A673 (cell line): ENCODE measurements around the gene IMPACT. TPM values are rescaled to one million over a fixed set of nuclear protein-coding genes. Genes with fewer than 3 reads are reported as not detected.

Source experiments
- BruUV-seq: library from RNA; stranded (reverse); fragments of 400-500 nt; replicated peaks from 2 replicates; lab custom pipeline; 2021; lab: Mats Ljungman, UMichigan
- CTCF ChIA-PET: fragments of 300-600 bp; sonication (Branson Sonifier 250); formaldehyde crosslinking; loops from one replicate; lab custom pipeline; 2022; ENCODE audit warnings: antibody characterized with exemption; lab: Charles Lee
- POLR2A ChIA-PET: fragments of 300-600 bp; sonication (Branson Sonifier 250); formaldehyde crosslinking; loops from one replicate; lab custom pipeline; 2022; ENCODE audit warnings: antibody characterized with exemption; ENCODE audit not compliant: low non-redundant PET; lab: Charles Lee
- DNase-seq: peaks from one replicate; pipeline ENCODE4 v3.0.0-alpha.2; 2015; ENCODE audit warnings: low spot score
- H3K27ac ChIP-seq: fragments of 200-600 bp; sonication (generic); 2 replicates; pipeline ENCODE4 v1.5.1; 2016; ENCODE audit warnings: mixed run types, low read depth, mild to moderate bottlenecking, mixed read lengths, antibody characterized with exemption, low read length; ENCODE audit not compliant: poor library complexity, severe bottlenecking
- H3K27me3 ChIP-seq: fragments of 200-600 bp; sonication (generic); replicated peaks from 2 replicates; pipeline ENCODE4 v1.6.1; 2017; ENCODE audit warnings: mixed run types, low read depth, mild to moderate bottlenecking, mixed read lengths, antibody characterized with exemption, low read length; ENCODE audit not compliant: insufficient read depth, poor library complexity
- H3K36me3 ChIP-seq: fragments of 200-600 bp; sonication (generic); 2 replicates; pipeline ENCODE4 v1.6.1; 2016; ENCODE audit warnings: mixed run types, mild to moderate bottlenecking, mixed read lengths, antibody characterized with exemption, low read length; ENCODE audit not compliant: insufficient read depth, poor library complexity, severe bottlenecking
- H3K4me1 ChIP-seq: fragments of 200-600 bp; sonication (generic); 2 replicates; pipeline ENCODE4 v1.6.1; 2017; ENCODE audit warnings: mixed run types, mild to moderate bottlenecking, mixed read lengths, antibody characterized with exemption, low read length; ENCODE audit not compliant: insufficient read depth, poor library complexity, severe bottlenecking
- H3K4me3 ChIP-seq: fragments of 200-600 bp; sonication (generic); 2 replicates; pipeline ENCODE4 v1.5.1; 2016; ENCODE audit warnings: low read depth, mixed run types, mild to moderate bottlenecking, mixed read lengths, low read length; ENCODE audit not compliant: poor library complexity, severe bottlenecking
- H3K9me3 ChIP-seq: fragments of 200-600 bp; sonication (generic); 2 replicates; pipeline ENCODE4 v1.6.1; 2016; ENCODE audit warnings: mixed run types, low read depth, mild to moderate bottlenecking, mixed read lengths, antibody characterized with exemption, low read length; ENCODE audit not compliant: poor library complexity, severe bottlenecking
- CTCF ChIP-seq: fragments of 300-800, 200-600 bp; sonication (generic); conservative IDR thresholded peaks from 2 replicates; pipeline ENCODE4 v1.5.1; 2017; ENCODE audit warnings: low read depth, mild to moderate bottlenecking, antibody characterized with exemption, low read length, moderate library complexity, mixed read lengths
- EZH2 ChIP-seq: fragments of 200-600 bp; sonication (generic); IDR thresholded peaks from 2 replicates; pipeline ENCODE4 v1.6.1; 2017; ENCODE audit warnings: borderline replicate concordance, low read depth, mild to moderate bottlenecking, mixed read lengths, antibody characterized with exemption, low read length; ENCODE audit not compliant: poor library complexity, severe bottlenecking
- intact Hi-C: fragments of 100-400 bp; cut with micrococcal nuclease; formaldehyde crosslinking; loops from one replicate; pipeline ENCODE4 v1.10.0; 2022; ENCODE audit not compliant: unreplicated experiment
- total RNA-seq: library from RNA; stranded (reverse); gene quantifications from 2 replicates; pipeline ENCODE4 v1.2.3, GENCODE V29; 2021

The IMPACT gene
- total RNA-seq, 1 experiment from 2014 or later = 35.6 TPM

GRCh38 chr18:24500217-24500616 lies 73.7 kb downstream of the IMPACT start:
- Histone ChIP-seq H3K9me3 (no peaks in the 10 kb centered on the region), H3K27ac (no peak overlapping the region), H3K4me1 (no peaks in the 10 kb centered on the region), H3K27me3 (no peaks in the 10 kb centered on the region), H3K36me3 (no peaks in the 10 kb centered on the region), H3K4me3 (no peak overlapping the region)
- BruUV-seq = no TSS peak
- TF ChIP-seq CTCF (no peak), EZH2 (no peak)
- ChIA-PET CTCF (interaction anchor here (1.0 kb wide), 1 partner anchor 11 kb away, joined by 3 read pairs; no protein-coding TSS in a partner anchor), POLR2A (no interaction called here)
- no peak for DNase-seq
- intact Hi-C loops = loop anchor here (10.0 kb wide), 1 partner anchor 65 kb away; no protein-coding TSS in a partner anchor

- Histone ChIP-seq H3K4me1 (no peaks in the 10 kb centered on the region), H3K4me3 (no peak overlapping the region), H3K27me3 (no peaks in the 10 kb centered on the region), H3K36me3 (no peaks in the 10 kb centered on the region), H3K9me3 (no peaks in the 10 kb centered on the region), H3K27ac (no peak overlapping the region)
- intact Hi-C loops = loop anchor here (10.0 kb wide), 1 partner anchor 64 kb away; no protein-coding TSS in a partner anchor
- CTCF ChIA-PET = no interaction called here
- no peak for DNase-seq
- POLR2A ChIA-PET = no interaction called here
- no TSS peak for BruUV-seq
- TF ChIP-seq CTCF = no peak
Measured at GRCh38 chr18:24500766-24501165, 74.3 kb downstream of the IMPACT start.

- POLR2A ChIA-PET = no interaction called here
- H3K27ac ChIP-seq = no peak overlapping the region
Measured at GRCh38 chr18:24502667-24503523, 76.4 kb downstream of the IMPACT start.

More at GRCh38 chr18:24502667-24503523, 76.4 kb downstream of the IMPACT start:
- TF ChIP-seq EZH2 (no peak), CTCF (no peak)
- Histone ChIP-seq H3K4me1 (no peaks in the 10 kb centered on the region), H3K36me3 (no peaks in the 10 kb centered on the region), H3K9me3 (no peaks in the 10 kb centered on the region), H3K27me3 (no peaks in the 10 kb centered on the region), H3K4me3 (no peak overlapping the region)
- no peak for DNase-seq
- intact Hi-C loops = loop anchor here (10.0 kb wide), 1 partner anchor 62 kb away; no protein-coding TSS in a partner anchor
- BruUV-seq = no TSS peak
- CTCF ChIA-PET = no interaction called here

Other genes starting within 250 kb of the IMPACT start
- gene OSBPL1A, start 28.8 kb upstream of the IMPACT start, total RNA-seq = 26.1 and 30.7 TPM in 2 replicates
- 0.15 TPM in 1 of 2 replicates, not detected in the other for gene HRH4, start 34.0 kb downstream of the IMPACT start, total RNA-seq